Measurements from ENCODE around the gene APBA2. TPM values are rescaled to one million over a fixed set of nuclear protein-coding genes. Genes with fewer than 3 reads are reported as not detected.

The APBA2 gene
- total RNA-seq, 6 donors from 2014 or later = 3.2 to 7.9 (median 6.0) TPM

DNA sequence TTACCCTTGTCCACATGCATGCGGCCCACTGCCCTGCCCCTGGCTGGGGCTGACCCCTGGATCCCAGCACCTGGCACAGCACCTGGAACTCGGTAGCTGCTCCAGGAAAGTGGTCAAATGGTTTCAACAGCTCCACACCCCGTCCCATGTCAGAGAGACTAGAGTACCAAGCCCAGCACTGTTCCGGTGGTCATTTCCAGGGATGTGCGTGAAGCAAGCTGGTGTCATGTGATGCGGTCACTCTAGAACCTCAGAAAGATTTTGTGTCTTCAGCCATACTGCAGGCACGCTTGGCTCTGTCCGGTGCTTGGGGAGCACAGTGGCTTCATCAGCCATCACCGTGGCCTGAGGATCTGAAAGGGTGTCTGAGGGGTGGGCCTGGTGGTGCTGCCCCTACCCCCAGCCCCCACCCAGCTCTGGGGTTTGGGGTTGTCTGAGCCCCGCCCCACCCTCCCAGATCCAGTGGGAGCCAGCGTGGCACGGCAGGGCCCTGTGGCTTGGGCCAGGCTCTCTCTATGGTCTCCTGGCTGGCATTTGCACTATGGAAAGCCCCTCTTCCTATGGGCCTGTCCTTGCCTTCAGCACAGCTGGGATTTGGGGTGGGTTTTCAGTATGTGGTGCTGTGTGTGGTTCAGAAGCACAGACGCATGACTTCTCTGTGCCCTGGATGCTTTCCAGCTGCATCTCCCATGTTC, 15.3 kb downstream of the APBA2 start:
- Histone ChIP-seq H3K36me3 (no peaks in the 10 kb centered on the region), H3K9me3 (no peaks in the 10 kb centered on the region), H3K27ac (no peak overlapping the region), H3K4me1 (no peaks in the 10 kb centered on the region), H3K27me3 (no peaks in the 10 kb centered on the region), H3K4me3 (no peak overlapping the region)
- no peak for ATAC-seq (ENCODE audit: low FRiP score in 2 of 2)
- DNase-seq = no peak
- WGBS, 2 donors = 85 to 91% methylated on average over 9 to 11 of the region's 13 CpGs
- TF ChIP-seq, protein P1, sequence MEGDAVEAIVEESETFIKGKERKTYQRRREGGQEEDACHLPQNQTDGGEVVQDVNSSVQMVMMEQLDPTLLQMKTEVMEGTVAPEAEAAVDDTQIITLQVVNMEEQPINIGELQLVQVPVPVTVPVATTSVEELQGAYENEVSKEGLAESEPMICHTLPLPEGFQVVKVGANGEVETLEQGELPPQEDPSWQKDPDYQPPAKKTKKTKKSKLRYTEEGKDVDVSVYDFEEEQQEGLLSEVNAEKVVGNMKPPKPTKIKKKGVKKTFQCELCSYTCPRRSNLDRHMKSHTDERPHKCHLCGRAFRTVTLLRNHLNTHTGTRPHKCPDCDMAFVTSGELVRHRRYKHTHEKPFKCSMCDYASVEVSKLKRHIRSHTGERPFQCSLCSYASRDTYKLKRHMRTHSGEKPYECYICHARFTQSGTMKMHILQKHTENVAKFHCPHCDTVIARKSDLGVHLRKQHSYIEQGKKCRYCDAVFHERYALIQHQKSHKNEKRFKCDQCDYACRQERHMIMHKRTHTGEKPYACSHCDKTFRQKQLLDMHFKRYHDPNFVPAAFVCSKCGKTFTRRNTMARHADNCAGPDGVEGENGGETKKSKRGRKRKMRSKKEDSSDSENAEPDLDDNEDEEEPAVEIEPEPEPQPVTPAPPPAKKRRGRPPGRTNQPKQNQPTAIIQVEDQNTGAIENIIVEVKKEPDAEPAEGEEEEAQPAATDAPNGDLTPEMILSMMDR (IDR thresholded peaks at IDR 0.05) = no peak
- no peak for TF ChIP-seq POLR2AphosphoS5 (IDR thresholded peaks at IDR 0.05)
- no peak for TF ChIP-seq POLR2A (IDR thresholded peaks at IDR 0.05)
- TF ChIP-seq EP300 (IDR thresholded peaks at IDR 0.05) = no peak

- DNase-seq (no peak), ATAC-seq (ENCODE audit: low FRiP score in 2 of 2) (no peak)
- Histone ChIP-seq H3K27me3 (no peaks in the 10 kb centered on the region), H3K27ac (no peak overlapping the region), H3K4me1 (no peaks in the 10 kb centered on the region), H3K36me3 (no peaks in the 10 kb centered on the region), H3K4me3 (no peak overlapping the region), H3K9me3 (no peaks in the 10 kb centered on the region)
- WGBS, 2 donors = 52 to 53% methylated on average over 5 to 7 of the region's 7 CpGs
- TF ChIP-seq POLR2AphosphoS5 (IDR thresholded peaks at IDR 0.05) = no peak
- TF ChIP-seq, protein P1 (IDR thresholded peaks at IDR 0.05) = no peak
- no peak for TF ChIP-seq POLR2A (IDR thresholded peaks at IDR 0.05)
- no peak for TF ChIP-seq EP300 (IDR thresholded peaks at IDR 0.05)
Observed at GRCh38 chr15:28901587-28901980, 15.8 kb downstream of the APBA2 start.

GRCh38 chr15:28901987-28902745, 16.4 kb downstream of the APBA2 start:
- TF ChIP-seq POLR2AphosphoS5 (IDR thresholded peaks at IDR 0.05) (no peak), EP300 (IDR thresholded peaks at IDR 0.05) (no peak), POLR2A (IDR thresholded peaks at IDR 0.05) (no peak)
- TF ChIP-seq, protein P1 (IDR thresholded peaks at IDR 0.05) = no peak
- no peak overlapping the region for H3K4me3 ChIP-seq
- no peaks in the 10 kb centered on the region for H3K27me3 ChIP-seq
- no peaks in the 10 kb centered on the region for H3K36me3 ChIP-seq
- no peak overlapping the region for H3K27ac ChIP-seq
- no peak for DNase-seq
- no peaks in the 10 kb centered on the region for H3K9me3 ChIP-seq
- H3K4me1 ChIP-seq = no peaks in the 10 kb centered on the region
- 90 to 94% methylated on average over 14 of the region's 14 CpGs for WGBS, 2 donors
- ATAC-seq (ENCODE audit: low FRiP score in 2 of 2) = no peak

GRCh38 chr15:28902856-28903255, 17.1 kb downstream of the APBA2 start:
- Histone ChIP-seq H3K9me3 (no peaks in the 10 kb centered on the region), H3K4me1 (no peaks in the 10 kb centered on the region), H3K4me3 (no peak overlapping the region), H3K36me3 (no peaks in the 10 kb centered on the region), H3K27ac (no peak overlapping the region), H3K27me3 (no peaks in the 10 kb centered on the region)
- ATAC-seq (ENCODE audit: low FRiP score in 2 of 2) (no peak), DNase-seq (no peak)
- WGBS, 2 donors = 98 to 100% methylated on average over 5 of the region's 5 CpGs
- TF ChIP-seq POLR2AphosphoS5 (IDR thresholded peaks at IDR 0.05) (no peak), EP300 (IDR thresholded peaks at IDR 0.05) (no peak), POLR2A (IDR thresholded peaks at IDR 0.05) (no peak)
- TF ChIP-seq, protein P1 (IDR thresholded peaks at IDR 0.05) = no peak

Measured in upper lobe of left lung (tissue), 6 donors.